Measurements from ENCODE around the gene MTUS2. TPM values are rescaled to one million over a fixed set of nuclear protein-coding genes. Genes with fewer than 3 reads are reported as not detected.

MTUS2 gene
- total RNA-seq, 1 experiment from 2014 or later: not detected

- DNase-seq (ENCODE audit: low read depth): no peak
These were observed 703.2 kb downstream of the MTUS2 start for GRCh38 chr13:29523199-29523961.

- no peak for DNase-seq (ENCODE audit: low read depth)
These were observed 704.0 kb downstream of the MTUS2 start for GRCh38 chr13:29524176-29524575.

DNA sequence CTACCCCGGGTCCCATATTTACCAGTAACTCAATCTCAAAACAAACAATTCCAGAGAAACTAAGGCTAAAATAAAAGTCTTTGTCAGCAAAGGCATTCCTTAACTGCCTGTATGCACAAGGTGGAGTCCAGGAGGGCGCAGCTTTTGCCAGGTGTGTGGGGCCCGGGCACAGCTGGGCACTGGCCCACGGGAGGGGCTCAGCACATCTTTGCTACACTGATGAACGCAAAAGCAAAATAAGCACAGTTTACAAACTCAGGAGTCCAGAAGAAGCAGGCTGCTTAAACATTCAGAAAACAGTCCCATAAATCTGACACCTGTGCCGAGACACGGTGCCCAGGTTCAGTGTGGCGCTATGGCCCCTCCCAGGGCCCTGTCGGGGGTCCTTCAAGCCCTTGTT lies 704.5 kb downstream of the MTUS2 start:
- no peak for DNase-seq (ENCODE audit: low read depth)

- DNase-seq (ENCODE audit: low read depth): no peak
These were observed 705.6 kb downstream of the MTUS2 start for GRCh38 chr13:29525757-29526156.

- no peak for DNase-seq (ENCODE audit: low read depth)
These were observed 706.6 kb downstream of the MTUS2 start for GRCh38 chr13:29526741-29527140.

GRCh38 chr13:29527511-29527910 lies 707.4 kb downstream of the MTUS2 start:
- DNase-seq (ENCODE audit: low read depth): no peak

GRCh38 chr13:29527916-29528315 lies 707.8 kb downstream of the MTUS2 start:
- no peak for DNase-seq (ENCODE audit: low read depth)

GRCh38 chr13:29529754-29530153 lies 709.6 kb downstream of the MTUS2 start:
- no peak for DNase-seq (ENCODE audit: low read depth)

- no peak for DNase-seq (ENCODE audit: low read depth)
These were observed 710.8 kb downstream of the MTUS2 start for GRCh38 chr13:29530901-29531300.

GRCh38 chr13:29532116-29532515 lies 712.0 kb downstream of the MTUS2 start:
- no peak for DNase-seq (ENCODE audit: low read depth)

DNA sequence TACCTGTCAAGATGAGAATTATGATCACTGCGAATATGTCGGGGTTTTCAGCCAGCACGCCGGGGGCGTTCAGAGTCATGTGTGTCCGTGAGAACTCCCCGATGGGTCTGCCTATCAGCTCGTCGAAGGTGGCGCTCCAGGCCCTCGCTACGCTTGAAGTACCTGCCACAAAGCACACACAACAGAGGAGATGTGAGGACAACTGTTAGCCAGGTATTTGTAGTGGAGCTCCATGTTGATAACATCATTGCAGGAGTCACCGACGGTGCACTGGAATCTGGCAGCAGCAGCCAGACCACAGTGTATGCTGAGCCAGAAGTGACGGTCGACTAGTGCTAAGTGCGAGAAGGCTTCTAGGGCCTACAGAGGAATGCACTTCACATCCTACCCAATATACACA lies 712.7 kb downstream of the MTUS2 start:
- DNase-seq (ENCODE audit: low read depth): no peak

GRCh38 chr13:29534083-29534482 lies 713.9 kb downstream of the MTUS2 start:
- no peak for DNase-seq (ENCODE audit: low read depth)

DNA sequence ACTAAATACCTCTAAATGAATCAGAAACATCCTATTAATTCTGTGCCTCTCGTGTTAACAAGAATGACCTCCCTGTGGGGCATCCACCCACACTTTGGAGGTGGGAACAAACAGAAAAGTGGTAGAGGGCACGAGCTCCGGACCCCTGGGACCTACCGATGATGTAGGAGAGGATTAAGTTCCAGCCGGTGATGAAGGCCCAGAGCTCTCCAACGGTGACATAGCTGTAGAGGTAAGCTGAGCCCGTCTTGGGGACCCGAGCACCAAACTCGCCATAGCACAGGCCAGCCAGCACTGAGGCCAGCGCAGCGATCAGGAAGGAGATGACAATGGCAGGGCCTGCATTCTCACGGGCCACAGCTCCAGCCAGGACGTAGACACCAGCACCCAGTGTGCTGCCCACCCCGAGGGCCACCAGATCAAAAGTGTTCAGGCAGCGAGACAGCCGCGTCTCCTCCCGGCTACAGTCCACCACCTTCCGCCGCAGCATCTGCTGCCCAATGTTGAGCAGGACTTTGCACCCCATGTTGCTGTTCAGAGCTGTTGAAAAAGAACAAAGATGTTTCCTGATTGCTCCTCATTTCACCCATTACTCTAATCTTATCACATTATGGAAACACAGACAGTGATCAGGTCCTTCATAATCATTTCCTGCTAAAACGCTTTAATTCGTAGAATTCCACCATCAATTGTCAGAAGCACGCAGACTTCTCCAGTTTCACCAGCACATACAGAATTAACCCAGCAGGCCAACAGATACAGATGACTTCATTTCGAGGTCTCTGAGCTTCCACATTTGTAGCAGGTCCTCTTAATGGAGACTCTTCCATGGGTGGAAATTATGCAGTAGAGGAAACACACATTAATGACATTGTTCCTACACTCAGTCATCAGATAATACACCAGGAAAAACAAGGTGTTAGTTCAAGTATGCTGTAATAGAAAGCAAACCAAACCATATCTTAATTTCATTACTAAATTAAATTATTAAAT lies 715.8 kb downstream of the MTUS2 start:
- no peak for DNase-seq (ENCODE audit: low read depth)

- no peak for DNase-seq (ENCODE audit: low read depth)
These were observed 716.7 kb downstream of the MTUS2 start for GRCh38 chr13:29536853-29537252.

- no peak for DNase-seq (ENCODE audit: low read depth)
These were observed 717.9 kb downstream of the MTUS2 start for GRCh38 chr13:29537736-29538651.

DNA sequence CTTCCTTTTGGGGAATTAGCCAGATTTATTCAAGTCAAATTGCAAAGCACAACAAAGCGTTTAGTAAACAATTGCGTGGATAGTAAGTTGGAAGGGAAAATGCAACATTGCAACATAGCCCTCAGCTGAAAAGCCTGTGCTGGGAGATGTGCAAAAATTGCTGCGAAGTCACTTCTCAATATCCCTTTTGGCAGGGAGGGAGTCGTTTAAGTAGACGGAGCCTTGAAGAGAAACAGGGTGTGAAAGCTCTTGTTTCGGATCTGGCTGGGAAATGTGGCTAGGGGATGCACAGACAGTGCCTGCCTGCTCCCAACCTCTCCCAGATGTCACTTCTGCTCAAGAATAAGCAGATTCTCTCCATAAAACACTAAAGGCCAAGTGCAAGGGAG lies 718.5 kb downstream of the MTUS2 start:
- DNase-seq (ENCODE audit: low read depth): no peak

- DNase-seq (ENCODE audit: low read depth): no peak
These were observed 719.7 kb downstream of the MTUS2 start for GRCh38 chr13:29539856-29540255.

GRCh38 chr13:29540334-29540733 lies 720.2 kb downstream of the MTUS2 start:
- no peak for DNase-seq (ENCODE audit: low read depth)

GRCh38 chr13:29540799-29541198 lies 720.7 kb downstream of the MTUS2 start:
- DNase-seq (ENCODE audit: low read depth): no peak

DNA sequence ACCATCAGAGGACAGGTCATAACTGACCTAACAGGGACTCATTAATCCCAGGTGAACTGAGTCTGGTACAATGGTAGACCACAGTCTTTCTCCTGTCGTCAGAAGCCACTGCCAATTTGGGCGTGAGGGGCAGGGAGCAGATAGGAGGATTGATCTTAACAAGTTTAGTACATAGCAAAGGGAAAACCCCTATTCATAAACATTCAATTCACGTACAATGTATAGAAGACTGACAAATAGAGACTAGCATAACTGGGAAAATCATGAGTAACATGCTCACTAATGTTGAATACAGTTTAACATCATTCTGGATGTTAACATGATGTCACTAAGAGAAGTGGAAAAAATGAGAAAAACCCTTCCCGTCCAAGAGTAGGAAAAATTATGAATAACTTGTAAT lies 721.3 kb downstream of the MTUS2 start:
- DNase-seq (ENCODE audit: low read depth): no peak

- DNase-seq (ENCODE audit: low read depth): no peak
These were observed 722.2 kb downstream of the MTUS2 start for GRCh38 chr13:29542381-29542780.

Measured in LHCN-M2 (cell line).